GM12892 (cell line): Measurements from ENCODE around the gene GABPB1.

Experiments
- POLR2A ChIP-seq: IDR thresholded peaks from 2 replicates; pipeline ENCODE4 v1.6.1; 2011; ENCODE audit warnings: low read depth, low read length, control low read depth
- TAF1 ChIP-seq: IDR thresholded peaks from 2 replicates; pipeline ENCODE4 v1.6.1; 2011; ENCODE audit warnings: low read depth, mild to moderate bottlenecking, control low read depth, low read length, borderline replicate concordance

DNA sequence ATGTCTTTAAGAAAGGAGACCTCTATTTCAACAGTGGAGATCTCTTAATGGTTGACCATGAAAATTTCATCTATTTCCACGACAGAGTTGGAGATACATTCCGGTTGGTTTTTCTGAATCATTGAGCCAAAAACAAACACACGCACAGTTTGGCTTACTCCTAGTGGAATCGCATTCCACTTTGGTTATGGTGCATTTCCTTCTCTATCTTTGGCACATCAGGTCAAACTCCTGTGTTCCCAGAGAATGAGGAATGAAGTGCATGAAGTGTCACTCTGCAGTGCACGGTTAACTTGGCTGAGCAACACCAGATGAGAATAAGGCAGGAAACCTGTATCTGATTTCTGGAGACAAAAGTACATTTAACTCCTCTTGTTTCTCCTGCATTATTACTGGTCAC lies 127.9 kb downstream of the GABPB1 start:
- TF ChIP-seq TAF1 = no peak
- no peak for TF ChIP-seq POLR2A
